NOMO-1 treated with dmso at 0.1 percent for 144 hours (cell line): ENCODE data around the gene TAP2.
"Not testable (repeated sequence)": the region's sequence is repeated elsewhere in the genome, so short reads cannot be mapped to it uniquely, and the experiment has no call there.

Experiments used
- DNase-seq: peaks from one replicate; lab custom pipeline; 2025; ENCODE audit not compliant: unreplicated experiment; lab: John Stamatoyannopoulos, UW

The TAP2 gene

DNA sequence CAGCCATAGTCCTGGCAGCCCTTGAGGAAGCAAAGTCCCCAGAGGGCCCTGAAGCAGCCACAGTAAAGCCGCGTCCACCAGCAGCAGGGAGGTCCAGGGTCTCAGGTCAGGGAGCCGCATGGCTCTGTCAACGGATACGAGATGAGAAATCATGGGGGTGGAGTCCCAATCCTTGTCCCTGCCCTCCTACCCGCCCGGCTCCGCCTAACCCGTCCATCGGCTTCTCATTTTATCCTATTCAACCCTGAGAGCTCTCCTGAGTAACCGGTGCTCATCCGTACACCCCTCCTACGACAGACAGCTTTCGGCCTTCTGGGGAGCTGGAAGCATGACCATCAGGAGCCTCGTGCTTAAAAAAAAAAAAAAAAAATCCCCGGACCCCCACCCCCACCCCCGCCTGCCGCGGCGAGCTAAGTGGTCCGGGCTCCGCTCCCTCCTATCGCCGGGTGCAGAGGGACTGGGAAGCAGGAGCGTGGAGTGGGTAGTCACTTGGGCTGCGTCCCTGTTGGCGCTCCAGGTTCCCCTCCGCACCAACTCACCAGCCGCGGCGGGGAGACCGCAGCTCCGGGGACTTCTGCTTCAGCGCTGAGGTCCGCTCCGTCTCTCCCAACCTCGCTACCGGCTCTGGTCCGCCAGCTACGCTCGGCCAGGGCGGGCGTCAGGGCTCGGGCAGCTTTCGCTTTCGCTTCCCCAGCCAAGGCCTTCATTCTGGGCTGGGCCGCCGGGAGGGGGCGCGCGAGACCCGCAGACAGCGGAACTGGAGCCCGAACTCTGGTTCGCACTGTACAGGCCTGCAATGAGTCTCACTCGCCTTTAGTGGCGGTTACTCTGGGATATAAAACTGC, at the start of gene TAP2:
Gene TAP2 (minus strand): TSS at position 626 of the 845 bp plus-strand sequence. CDS start 506 bp downstream, at position 120.
- DNase-seq = peak; percentile 94

DNA sequence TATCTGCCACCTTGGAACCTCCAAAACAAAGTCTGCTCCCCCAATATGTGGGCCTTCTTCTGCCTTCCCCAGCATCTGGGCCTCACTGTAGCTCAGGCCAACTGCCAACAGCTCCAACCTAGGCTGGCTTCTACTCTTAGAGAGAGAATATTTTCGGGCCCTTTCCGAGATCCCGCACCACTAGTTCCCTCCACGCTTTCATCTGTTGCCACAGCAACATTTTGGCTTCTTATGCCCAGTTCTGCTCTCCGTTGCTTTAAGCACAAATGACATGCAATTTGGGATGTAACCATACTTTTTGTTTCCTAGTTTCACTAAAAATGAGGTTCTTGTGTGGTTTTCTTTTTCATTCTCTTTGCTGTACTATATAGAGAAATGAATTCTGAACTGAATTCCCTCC, 49.1 kb upstream of the TAP2 start:
- no peak for DNase-seq

- no peak for DNase-seq
Measured at GRCh38 chr6:32886681-32887383, 48.3 kb upstream of the TAP2 start.

DNA sequence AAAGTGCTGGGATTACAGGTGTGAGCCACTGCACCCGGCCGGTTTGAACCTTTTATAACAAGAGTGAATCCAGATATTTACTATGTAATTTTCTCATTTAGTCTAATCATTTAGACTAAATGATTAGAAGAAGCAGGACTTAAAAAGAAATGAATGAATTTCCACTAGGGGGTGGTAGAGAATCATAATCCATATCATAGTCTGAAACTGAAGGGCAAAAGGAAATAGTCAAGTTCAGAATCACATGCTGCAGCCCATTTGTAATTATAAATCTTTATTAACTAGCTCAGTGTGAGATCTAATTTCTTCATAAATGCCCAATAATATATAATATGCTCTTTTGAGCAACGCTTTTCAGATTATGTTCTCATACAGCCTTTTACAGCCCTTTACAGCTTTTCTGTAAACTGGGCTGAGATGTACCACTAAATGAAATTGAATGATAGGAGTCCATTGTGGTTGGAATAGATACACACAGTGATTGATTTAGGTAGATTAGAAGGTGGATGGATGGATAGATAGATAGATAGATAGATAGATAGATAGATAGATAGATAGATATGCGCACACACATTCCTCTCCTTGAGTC, 47.3 kb upstream of the TAP2 start:
- DNase-seq = peak; percentile 9

DNA sequence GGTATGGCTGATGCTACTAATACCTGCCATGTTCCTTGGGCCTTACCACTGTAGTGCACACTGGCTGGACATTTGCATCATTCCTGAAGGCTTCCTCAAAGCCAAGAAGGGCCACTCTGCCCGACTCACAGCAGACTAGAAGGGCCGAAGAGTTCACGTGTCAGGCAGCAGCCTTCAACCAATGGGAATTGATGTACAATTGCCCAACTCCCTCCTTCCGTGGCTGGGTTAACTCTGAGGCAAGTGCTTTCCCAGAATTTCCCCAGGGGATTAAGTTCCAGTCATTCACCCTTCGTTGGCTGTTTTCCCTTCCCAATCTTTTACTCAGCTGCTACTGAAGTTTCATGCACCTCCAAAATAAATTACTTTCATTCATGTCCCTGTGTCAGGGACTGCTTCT, 45.2 kb upstream of the TAP2 start:
- no peak for DNase-seq

DNA sequence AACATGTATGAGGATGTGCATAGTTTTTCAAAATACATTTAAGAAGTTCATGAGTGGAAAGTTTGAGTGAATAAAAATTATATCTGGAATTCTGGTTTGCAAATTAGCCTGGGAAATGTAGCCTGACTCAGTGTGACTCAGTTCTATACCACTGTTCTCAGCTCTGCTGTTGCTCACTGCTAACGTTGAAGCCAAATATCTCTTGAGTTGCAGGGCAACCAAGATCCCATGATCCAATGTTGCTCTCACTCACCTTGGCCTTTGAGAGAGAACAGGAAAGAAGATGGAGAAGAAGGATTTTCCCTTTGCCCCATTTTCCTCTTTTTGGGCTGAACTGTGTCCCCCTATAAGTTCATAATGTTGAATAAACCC, 44.3 kb upstream of the TAP2 start:
- no peak for DNase-seq

DNA sequence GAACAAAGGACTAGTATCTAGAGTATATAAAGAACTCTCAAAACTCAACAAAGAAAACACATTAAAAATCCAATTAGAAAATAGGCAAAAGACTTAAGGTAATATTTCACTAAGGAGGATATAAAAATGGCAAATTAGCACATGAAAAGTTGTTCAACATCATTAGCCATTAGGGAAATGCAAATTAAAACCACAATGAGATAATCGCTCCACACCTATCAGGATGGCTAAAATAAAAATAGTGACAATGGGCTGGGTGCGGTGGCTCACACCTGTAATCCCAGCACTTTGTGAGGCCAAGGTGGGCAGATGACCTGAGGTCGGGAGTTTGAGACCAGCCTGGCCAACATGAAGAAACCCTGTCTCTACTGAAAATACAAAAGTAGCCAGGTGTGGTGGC, 42.4 kb upstream of the TAP2 start:
- not testable (repeated sequence) for DNase-seq

- no peak for DNase-seq
Measured at GRCh38 chr6:32879691-32880090, 41.2 kb upstream of the TAP2 start.

DNA sequence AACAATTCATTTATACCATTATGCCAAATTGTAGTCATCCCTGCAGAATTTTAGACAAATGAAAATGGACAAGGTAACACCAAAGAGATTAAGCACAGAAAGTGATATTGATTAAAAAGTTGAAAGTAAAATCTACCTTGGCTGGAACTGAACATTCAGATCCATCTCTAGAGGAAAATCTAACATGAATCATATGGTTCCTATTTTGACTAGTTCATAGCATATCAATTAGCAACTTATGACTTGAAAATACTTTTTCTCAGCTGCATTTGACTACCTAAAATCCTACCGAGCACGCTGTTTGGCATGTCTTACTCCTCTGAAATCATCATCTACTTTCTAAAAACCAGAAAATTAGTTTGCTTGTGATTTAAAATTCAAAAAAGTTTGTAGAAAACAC, 38.1 kb upstream of the TAP2 start:
- no peak for DNase-seq

- DNase-seq = not testable (repeated sequence)
Measured at GRCh38 chr6:32873947-32874346, 35.4 kb upstream of the TAP2 start.

- DNase-seq = peak; percentile 41
Measured at GRCh38 chr6:32868257-32868788, 29.8 kb upstream of the TAP2 start.

DNA sequence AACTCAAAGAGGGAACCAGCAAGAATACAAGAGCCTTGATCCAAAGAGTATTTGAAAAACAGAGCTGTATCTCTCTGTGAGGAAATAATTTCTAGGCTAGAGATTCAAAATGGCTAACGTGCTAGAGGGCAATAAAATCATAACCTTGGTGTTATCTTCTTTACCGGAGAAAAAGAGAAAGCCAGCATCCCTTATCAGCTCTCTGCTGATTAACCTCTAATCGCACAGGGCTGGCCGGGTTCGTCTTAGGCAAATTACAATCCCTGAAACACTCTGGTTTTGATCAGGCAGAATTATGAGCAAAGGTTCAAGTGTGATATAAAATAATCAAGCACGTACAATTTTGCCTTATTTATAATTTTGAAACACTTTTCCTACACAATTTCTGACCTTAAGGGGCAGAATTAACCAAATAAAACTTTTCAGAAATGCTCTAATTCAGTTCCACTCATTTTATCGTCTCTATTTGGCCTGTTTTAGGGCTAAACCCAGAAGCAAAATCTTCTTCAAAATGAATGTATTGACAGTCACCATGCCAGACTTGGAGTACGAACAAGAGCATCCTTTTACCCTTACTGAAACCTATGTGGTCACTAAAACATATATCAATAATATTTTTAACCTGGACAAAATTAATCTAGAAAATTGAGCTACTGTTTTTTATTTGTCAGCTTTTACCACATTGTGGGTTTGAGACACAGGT, 29.2 kb upstream of the TAP2 start:
- no peak for DNase-seq

DNA sequence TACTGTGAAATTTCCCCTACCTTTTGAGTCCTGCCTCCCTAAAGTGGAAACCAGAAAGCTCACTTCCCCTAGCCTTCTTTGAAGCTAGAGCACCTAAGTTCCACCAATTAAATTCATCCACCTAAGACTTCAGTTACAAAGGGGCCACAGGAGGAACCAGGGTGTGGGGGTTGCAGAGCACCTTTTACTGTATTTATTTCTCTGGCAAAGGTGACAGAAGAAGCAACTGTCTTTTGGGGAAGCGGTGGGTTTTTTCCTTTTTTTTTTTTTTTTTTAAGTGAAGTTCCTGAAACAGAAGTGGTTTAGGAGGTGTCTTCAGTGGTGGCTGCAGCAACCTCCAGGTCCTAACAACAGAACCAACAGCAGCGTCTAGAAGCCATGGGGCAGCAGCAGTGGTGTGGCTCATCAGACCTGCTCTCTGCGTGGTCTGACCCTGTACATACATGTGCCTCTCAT, 28.5 kb upstream of the TAP2 start:
- DNase-seq = peak; percentile 20

DNA sequence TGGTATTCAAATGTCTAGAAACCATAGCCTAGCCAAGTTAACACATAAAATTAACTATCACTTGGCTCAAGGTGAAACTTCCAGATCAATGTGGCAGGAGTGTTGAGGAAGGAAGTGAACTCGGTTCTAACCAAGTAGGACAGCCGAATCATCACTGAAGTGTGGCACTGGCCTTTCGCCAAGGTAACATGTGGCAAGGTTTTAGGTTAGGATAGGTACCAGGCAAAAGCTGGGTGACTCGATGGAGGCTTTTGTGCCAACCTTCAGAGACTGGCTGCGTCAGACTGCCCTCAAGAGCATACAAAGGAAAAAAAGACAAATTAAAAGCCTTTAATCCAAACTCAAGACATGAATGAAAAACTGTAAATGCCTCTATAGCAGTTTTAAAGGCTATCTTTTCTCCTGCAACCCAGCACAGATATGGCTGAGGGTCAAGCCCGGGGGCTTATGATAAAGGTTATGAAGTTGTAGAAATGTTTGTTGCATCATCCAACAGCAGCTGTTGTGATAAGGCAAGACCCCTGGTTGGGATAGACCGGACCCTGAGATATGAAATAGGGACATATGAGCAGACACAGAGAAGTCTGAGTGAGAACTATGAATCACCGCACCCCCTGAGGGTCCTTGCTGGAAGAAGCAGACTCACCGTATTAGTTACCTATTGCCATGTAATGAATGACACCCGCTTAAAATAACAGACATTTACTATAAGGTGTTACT, 27.3 kb upstream of the TAP2 start:
- no peak for DNase-seq

GRCh38 chr6:32862725-32863124, 24.2 kb upstream of the TAP2 start:
- DNase-seq = no peak

- no peak for DNase-seq
Measured at GRCh38 chr6:32860674-32861073, 22.1 kb upstream of the TAP2 start.

DNA sequence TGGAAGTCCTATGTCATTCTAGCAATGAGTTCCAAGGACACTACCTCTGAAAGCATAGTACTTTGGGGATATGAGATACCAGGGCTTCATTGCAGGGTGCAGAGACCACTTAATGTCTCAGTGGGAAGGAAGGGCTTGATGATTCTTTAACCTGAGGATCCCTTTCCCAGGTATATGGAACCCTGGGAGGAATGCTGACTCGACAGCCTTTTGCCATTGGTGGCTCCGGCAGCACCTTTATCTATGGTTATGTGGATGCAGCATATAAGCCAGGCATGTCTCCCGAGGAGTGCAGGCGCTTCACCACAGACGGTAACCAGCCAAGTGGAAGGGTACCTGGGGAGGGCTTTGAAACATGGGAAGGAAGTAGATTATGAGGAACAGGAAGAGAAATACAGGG, 19.7 kb upstream of the TAP2 start:
- no peak for DNase-seq

- no peak for DNase-seq
Measured at GRCh38 chr6:32857156-32857891, 18.8 kb upstream of the TAP2 start.

- no peak for DNase-seq
Measured at GRCh38 chr6:32855467-32856174, 17.1 kb upstream of the TAP2 start.
